ENCODE data around the gene LRTM2.

The LRTM2 gene

DNA sequence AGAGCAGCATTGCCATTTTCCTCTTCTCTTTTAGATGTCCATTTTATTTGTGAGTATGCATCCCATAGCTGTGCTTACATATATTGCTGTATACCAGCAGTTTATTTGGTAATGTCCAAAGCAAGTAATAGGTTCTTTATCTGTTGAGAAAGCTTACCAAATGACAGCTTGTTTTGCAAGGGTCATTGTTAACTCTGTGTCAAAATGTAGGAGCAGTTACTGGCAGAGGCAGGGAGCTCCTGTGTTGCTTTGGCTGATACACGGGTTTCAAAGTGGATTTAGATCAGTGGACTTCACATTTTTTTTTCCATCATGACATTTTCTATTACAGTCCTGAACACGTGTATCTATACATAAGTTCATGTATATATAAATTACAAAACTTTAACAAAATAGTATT lies 38.1 kb upstream of the LRTM2 start:
- TF ChIP-seq, protein P1, sequence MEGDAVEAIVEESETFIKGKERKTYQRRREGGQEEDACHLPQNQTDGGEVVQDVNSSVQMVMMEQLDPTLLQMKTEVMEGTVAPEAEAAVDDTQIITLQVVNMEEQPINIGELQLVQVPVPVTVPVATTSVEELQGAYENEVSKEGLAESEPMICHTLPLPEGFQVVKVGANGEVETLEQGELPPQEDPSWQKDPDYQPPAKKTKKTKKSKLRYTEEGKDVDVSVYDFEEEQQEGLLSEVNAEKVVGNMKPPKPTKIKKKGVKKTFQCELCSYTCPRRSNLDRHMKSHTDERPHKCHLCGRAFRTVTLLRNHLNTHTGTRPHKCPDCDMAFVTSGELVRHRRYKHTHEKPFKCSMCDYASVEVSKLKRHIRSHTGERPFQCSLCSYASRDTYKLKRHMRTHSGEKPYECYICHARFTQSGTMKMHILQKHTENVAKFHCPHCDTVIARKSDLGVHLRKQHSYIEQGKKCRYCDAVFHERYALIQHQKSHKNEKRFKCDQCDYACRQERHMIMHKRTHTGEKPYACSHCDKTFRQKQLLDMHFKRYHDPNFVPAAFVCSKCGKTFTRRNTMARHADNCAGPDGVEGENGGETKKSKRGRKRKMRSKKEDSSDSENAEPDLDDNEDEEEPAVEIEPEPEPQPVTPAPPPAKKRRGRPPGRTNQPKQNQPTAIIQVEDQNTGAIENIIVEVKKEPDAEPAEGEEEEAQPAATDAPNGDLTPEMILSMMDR (IDR thresholded peaks at IDR 0.05; ENCODE audit: low read depth, low read length): no peak
- no peak for DNase-seq (ENCODE audit: extremely low read depth, low read depth)

DNA sequence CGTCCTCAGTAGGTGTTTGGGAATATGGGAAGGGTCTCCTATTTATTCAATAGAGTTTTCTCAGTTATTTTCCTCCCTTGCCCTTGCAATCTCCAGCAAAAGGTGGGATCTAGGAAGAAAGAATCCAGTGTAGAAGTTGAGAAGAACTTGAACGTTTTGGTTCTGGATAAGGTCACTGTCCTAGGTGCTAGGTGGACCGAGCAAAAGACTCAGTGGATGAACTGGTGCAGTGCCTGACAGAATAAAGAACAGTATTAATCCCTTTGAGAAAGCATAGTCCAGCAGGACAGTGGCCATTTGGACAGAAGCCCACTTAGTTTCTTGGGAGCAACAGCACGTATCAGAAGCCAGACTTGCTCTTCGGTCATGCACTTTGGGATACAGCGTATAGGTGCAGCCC lies 32.7 kb upstream of the LRTM2 start:
- no peak for DNase-seq (ENCODE audit: extremely low read depth, low read depth)
- TF ChIP-seq, protein P1 (IDR thresholded peaks at IDR 0.05; ENCODE audit: low read depth, low read length): no peak

DNA sequence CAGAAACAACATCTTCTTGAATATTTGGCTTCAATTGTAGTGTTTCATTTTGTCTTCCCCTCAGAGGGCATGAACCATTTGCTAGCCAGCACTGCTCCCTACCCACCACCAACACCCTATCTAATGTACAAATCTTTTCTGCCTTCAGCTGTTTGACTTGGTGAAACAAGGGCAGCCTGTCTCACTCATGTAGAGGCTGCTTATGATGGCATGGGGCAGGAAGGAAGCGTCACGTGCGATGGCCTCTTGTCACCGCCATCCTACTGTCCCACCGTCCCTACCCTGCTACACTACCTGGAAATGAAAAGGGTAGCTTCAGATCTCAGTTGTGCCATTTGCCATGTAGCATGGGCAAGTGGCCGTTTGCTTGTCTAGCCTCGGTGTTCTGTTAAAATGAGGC lies 29.9 kb upstream of the LRTM2 start:
- TF ChIP-seq, protein P1 (IDR thresholded peaks at IDR 0.05; ENCODE audit: low read depth, low read length): no peak
- DNase-seq (ENCODE audit: extremely low read depth, low read depth): no peak

DNA sequence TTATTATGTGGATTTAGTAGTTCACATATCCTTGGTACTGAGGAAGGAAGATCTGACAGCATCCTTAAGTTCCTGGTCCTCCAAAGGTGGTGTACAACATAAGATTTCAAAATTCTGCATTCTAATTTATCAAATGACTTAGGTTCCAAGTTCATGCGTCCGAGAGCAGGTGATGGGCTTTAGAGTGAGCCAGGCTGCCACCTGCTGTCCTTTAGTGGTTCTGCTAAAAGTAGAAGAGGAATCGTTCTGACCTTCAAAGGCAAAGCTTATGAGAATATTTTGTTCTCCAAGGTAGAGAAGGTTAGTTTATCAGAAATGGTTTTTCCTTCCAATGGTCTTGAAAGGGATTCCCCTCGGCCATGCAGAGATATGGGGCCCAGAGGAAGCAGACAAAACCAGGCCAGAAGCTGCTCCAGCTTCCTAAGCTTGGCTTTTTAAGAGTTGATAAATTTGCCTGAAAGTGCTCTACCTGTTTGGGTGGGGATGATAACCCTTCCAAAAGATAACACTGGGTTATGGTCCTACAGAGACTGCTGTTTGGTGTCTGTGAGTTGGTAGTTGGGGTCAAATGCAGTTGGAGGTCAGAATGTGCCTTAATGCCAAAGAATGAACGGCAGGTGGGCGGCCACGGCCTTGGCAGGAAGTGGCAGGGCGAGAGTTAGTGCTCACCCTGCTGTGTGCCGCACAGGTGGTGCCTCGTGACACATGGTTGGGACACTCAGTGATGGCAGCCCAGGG lies 29.1 kb upstream of the LRTM2 start:
- TF ChIP-seq, protein P1 (IDR thresholded peaks at IDR 0.05; ENCODE audit: low read depth, low read length): peak; percentile 79
- no peak for DNase-seq (ENCODE audit: extremely low read depth, low read depth)

DNA sequence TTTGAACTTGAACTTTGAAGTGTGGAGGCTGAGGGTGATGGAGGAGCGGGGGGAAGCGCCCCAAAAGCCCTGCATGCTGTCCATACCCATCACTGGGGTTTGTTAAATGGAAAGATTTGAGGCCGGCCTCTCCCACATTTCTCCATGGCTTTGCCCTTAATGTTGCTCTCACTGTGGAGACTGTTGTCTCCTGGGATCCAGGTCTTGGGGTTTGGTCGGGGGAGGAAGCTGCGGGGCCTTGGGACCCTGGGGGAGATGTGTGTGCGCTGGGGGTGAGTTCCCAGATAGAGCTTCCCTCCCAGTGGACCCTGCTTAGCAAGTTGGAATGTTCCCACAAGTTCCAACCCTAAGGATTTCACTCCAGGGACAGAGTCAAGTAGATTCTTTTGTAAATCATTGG lies 28.0 kb upstream of the LRTM2 start:
- DNase-seq (ENCODE audit: extremely low read depth, low read depth): no peak
- TF ChIP-seq, protein P1 (IDR thresholded peaks at IDR 0.05; ENCODE audit: low read depth, low read length): no peak

DNA sequence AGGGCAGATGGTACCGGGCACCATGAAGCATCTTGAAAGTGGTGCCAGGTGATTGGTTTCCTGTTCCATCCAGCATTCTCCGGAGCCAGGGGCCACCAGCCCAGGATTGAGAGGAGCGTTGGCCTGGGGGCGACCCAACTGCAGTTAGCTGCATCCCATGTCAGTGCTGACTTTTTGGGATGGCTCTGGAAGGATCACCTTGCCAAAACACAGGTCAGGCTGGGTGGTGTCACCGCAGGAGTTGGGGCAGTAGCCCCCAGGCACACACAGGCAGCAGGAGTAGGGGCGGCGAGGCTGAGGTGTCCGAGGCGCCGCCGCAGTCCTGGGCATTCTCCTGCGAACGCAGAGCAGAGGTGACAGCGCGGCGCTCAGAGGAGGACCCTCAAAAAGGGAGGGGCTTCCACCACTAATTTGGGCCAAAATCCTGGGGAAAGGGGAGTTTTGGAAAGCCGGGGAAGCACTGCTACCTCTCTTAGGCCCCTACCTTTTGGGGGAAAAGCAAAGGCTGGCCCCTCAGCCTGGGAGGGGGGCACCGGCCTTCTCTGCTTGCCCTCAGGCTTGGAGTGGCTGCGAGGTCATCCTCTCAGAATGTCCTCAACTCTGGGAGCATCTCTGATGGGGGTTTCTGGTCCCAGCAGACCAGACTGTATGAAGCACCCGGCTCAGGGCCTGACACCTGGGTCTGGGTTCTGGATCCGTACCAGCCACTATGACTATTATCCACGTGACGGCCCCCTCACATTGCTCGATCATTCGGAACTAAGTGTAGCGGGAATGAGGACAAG lies 26.7 kb upstream of the LRTM2 start:
- DNase-seq (ENCODE audit: extremely low read depth, low read depth): no peak
- TF ChIP-seq, protein P1 (IDR thresholded peaks at IDR 0.05; ENCODE audit: low read depth, low read length): no peak

DNA sequence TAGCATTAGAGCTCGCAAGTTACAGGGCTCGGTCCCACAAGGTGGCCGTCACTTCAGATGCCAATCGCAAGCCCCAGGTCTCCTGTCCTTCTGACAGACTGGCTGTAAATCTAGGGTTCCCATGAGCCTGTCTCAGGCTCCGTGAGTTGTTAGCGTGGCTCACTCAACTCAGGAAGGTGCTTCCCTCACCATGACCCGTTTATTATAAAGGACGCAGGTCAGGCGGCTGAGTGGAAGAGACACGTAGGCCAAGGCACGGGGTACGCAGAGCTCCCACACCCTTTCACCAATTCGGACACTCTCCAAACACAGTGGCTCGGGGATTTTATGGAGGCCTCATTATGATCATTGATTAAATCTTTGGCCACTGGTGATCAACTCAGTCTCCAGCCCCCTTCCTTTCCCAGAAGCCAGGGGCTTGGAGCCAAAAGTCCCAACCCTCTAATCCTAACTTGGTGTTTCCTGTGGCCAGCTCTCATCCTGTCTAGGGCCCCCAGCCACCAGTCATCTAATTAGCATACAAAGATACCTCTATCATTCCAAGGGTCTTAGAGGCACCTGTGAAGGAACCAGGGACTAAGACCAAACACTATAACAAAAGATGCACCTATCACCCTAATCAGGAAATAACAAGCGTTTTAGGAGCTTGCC lies 25.8 kb upstream of the LRTM2 start:
- TF ChIP-seq, protein P1 (IDR thresholded peaks at IDR 0.05; ENCODE audit: low read depth, low read length): no peak

More for the DNA sequence above, 25.8 kb upstream of the LRTM2 start:
- DNase-seq (ENCODE audit: extremely low read depth, low read depth): no peak
